Liver (tissue), 9 donors: Measurements from ENCODE around the gene GRIA3. TPM values are rescaled to one million over a fixed set of nuclear protein-coding genes. Genes with fewer than 3 reads are reported as not detected.

ENCODE experiments used
- DNase-seq: peaks from one replicate; pipeline ENCODE4 v3.0.0-alpha.2; 2017; ENCODE audit warnings: low spot score
- H3K27ac ChIP-seq, 2 donors: one replicate each; pipeline ENCODE4 v1.7.0; 2013; ENCODE audit warnings: inconsistent platforms in 2 of 2, low read length in 2 of 2, control low read depth in 1 of 2, low read depth in 1 of 2, mild to moderate bottlenecking in 1 of 2
- H3K27me3 ChIP-seq, 4 donors: one replicate each; pipeline versions ENCODE4 v1.6.1 to v1.7.0; 2013; ENCODE audit warnings: low read length in 3 of 4, inconsistent platforms in 1 of 4, mild to moderate bottlenecking in 1 of 4, moderate library complexity in 1 of 4; ENCODE audit not compliant: control insufficient read depth in 4 of 4, insufficient read depth in 4 of 4
- H3K36me3 ChIP-seq, 4 donors: one replicate each; pipeline versions ENCODE4 v1.6.1 to v1.7.0; 2013; ENCODE audit warnings: low read length in 3 of 4, mild to moderate bottlenecking in 3 of 4, low read depth in 1 of 4, moderate library complexity in 1 of 4; ENCODE audit not compliant: control insufficient read depth in 4 of 4, insufficient read depth in 3 of 4
- H3K4me1 ChIP-seq, 4 donors: one replicate each; pipeline versions ENCODE4 v1.6.1 to v1.7.0; 2013; ENCODE audit warnings: low read length in 3 of 4, mild to moderate bottlenecking in 3 of 4, moderate library complexity in 1 of 4; ENCODE audit not compliant: control insufficient read depth in 4 of 4, insufficient read depth in 4 of 4
- H3K4me3 ChIP-seq, 3 donors: one replicate each; pipeline versions ENCODE4 v1.6.1 to v1.7.0; 2013; ENCODE audit warnings: low read length in 3 of 3, control low read depth in 1 of 3, low read depth in 1 of 3, mild to moderate bottlenecking in 1 of 3
- H3K9ac ChIP-seq, 2 donors: one replicate each; pipeline ENCODE4 v1.7.0; 2013; ENCODE audit warnings: low read length in 2 of 2, mild to moderate bottlenecking in 2 of 2, moderate library complexity in 2 of 2, control low read depth in 1 of 2, low read depth in 1 of 2
- H3K9me3 ChIP-seq, 4 donors: one replicate each; pipeline versions ENCODE4 v1.6.1 to v1.7.0; 2013; ENCODE audit warnings: low read length in 3 of 4; ENCODE audit not compliant: control insufficient read depth in 4 of 4
- ATF3 ChIP-seq: IDR thresholded peaks from 2 replicates; pipeline ENCODE4 v1.6.1; 2016; ENCODE audit warnings: antibody characterized with exemption
- CTCF ChIP-seq: fragments of 150-350 bp; IDR thresholded peaks from 2 replicates; pipeline ENCODE4 v1.5.1; 2017; ENCODE audit warnings: improper control_type of control experiment, low read depth, low read length; ENCODE audit not compliant: missing input control
- EGR1 ChIP-seq, 2 donors: IDR thresholded peaks; 2 replicates each; pipeline ENCODE4 v1.6.1; 2016 to 2018; ENCODE audit warnings: antibody characterized with exemption in 2 of 2, low read depth in 2 of 2
- FOXA1 ChIP-seq: IDR thresholded peaks from 2 replicates; pipeline ENCODE4 v1.6.1; 2016; ENCODE audit warnings: antibody characterized with exemption
- FOXA2 ChIP-seq: IDR thresholded peaks from 2 replicates; pipeline ENCODE4 v1.6.1; 2016; ENCODE audit warnings: antibody characterized with exemption
- GABPA ChIP-seq, 2 donors: IDR thresholded peaks in 1 of 2; conservative IDR thresholded peaks in 1 of 2; 2 replicates each; pipeline ENCODE4 v1.6.1; 2016; ENCODE audit warnings: antibody characterized with exemption in 2 of 2, mild to moderate bottlenecking in 1 of 2, moderate library complexity in 1 of 2
- HNF4A ChIP-seq, 2 donors: conservative IDR thresholded peaks; 2 replicates each; pipeline ENCODE4 v1.6.1; 2016; ENCODE audit warnings: antibody characterized with exemption in 2 of 2, mild to moderate bottlenecking in 2 of 2
- HNF4G ChIP-seq: IDR thresholded peaks from 2 replicates; pipeline ENCODE4 v1.6.1; 2016; ENCODE audit warnings: antibody characterized with exemption
- MAX ChIP-seq: IDR thresholded peaks from 2 replicates; pipeline ENCODE4 v1.6.1; 2016; ENCODE audit warnings: antibody characterized with exemption
- RAD21 ChIP-seq, 2 donors: IDR thresholded peaks; 2 replicates each; pipeline ENCODE4 v1.6.1; 2016; ENCODE audit warnings: antibody characterized with exemption in 2 of 2, mild to moderate bottlenecking in 2 of 2
- REST ChIP-seq: IDR thresholded peaks from 2 replicates; pipeline ENCODE4 v1.6.1; 2016; ENCODE audit warnings: antibody characterized with exemption, mild to moderate bottlenecking
- RXRA ChIP-seq, 2 donors: IDR thresholded peaks; 2 replicates each; pipeline ENCODE4 v1.6.1; 2017 to 2018; ENCODE audit warnings: antibody characterized with exemption in 2 of 2, mild to moderate bottlenecking in 1 of 2
- SP1 ChIP-seq: IDR thresholded peaks from 2 replicates; pipeline ENCODE4 v1.6.1; 2018; ENCODE audit warnings: antibody characterized with exemption, mild to moderate bottlenecking
- WGBS: extraction: QIAGEN DNeasy Blood & Tissue Kit; methylation state at CpG from one replicate; pipeline ENCODE4 v1.1.7; 2013; 5-methylcytosine and 5-hydroxymethylcytosine counted together
- polyA plus RNA-seq, 2 donors: library from polyadenylated mRNA; stranded (reverse) in 1 of 2; unstranded in 1 of 2; fragments of 200-250 nt in 1 of 2; fragments of >200 nt in 1 of 2; fragmentation: Nextera tagmentation in 1 of 2; extraction: Ambion mirVana in 1 of 2; gene quantifications; one replicate each; pipeline versions ENCODE4 v1.2.1 to v1.2.3, GENCODE V29; 2013 to 2015
- total RNA-seq, 2 donors: library from RNA; depleted of rRNA; stranded (reverse); fragments of >200 nt; gene quantifications; one replicate each; pipeline ENCODE4 v1.2.3, GENCODE V29; 2014
- donor health status: healthy.
- donor health status: healthy.
- donor health status: healthy.
- donor health status: healthy.
- donor health status: healthy.

The GRIA3 gene
- total and polyA plus RNA-seq, 4 donors, result 1.5 to 3.4 (median 2.9) TPM

- TF ChIP-seq REST (no peak), ATF3 (no peak), RAD21 (IDR thresholded peaks at IDR 0.05) (no peak), FOXA1 (no peak), EGR1 (IDR thresholded peaks at IDR 0.05; ENCODE audit: low read depth in 2 of 2) (no peak)
Observed at GRCh38 chrX:123489011-123489410, 304.9 kb downstream of the GRIA3 start (continued).

GRCh38 chrX:123493857-123494256 is 309.8 kb downstream of the GRIA3 start:
- DNase-seq, result no peak
- Histone ChIP-seq H3K27me3 (no peaks in the 10 kb centered on the region), H3K27ac (no peak overlapping the region), H3K36me3 (no peaks in the 10 kb centered on the region), H3K4me1 (no peaks in the 10 kb centered on the region), H3K9me3 (no peaks in the 10 kb centered on the region), H3K4me3 (no peak overlapping the region), H3K9ac (no peak overlapping the region)
- 62% methylated on average over 1 of the region's 1 CpG for WGBS
- no peak for TF ChIP-seq CTCF
- TF ChIP-seq FOXA2, result no peak
- no peak for TF ChIP-seq SP1
- TF ChIP-seq EGR1 (IDR thresholded peaks at IDR 0.05; ENCODE audit: low read depth in 2 of 2), result no peak
- no peak for TF ChIP-seq GABPA (IDR thresholded peaks at IDR 0.05 in 1 of 2, conservative IDR thresholded peaks at IDR 0.05 in 1 of 2)
- TF ChIP-seq RAD21 (IDR thresholded peaks at IDR 0.05), result no peak
- no peak for TF ChIP-seq MAX
- no peak for TF ChIP-seq RXRA (IDR thresholded peaks at IDR 0.05)
- no peak for TF ChIP-seq REST
- no peak for TF ChIP-seq FOXA1
- no peak for TF ChIP-seq HNF4A (conservative IDR thresholded peaks at IDR 0.05)
- TF ChIP-seq HNF4G, result no peak
